Measurements from ENCODE around the gene LRBA.

- TF ChIP-seq, protein P1, sequence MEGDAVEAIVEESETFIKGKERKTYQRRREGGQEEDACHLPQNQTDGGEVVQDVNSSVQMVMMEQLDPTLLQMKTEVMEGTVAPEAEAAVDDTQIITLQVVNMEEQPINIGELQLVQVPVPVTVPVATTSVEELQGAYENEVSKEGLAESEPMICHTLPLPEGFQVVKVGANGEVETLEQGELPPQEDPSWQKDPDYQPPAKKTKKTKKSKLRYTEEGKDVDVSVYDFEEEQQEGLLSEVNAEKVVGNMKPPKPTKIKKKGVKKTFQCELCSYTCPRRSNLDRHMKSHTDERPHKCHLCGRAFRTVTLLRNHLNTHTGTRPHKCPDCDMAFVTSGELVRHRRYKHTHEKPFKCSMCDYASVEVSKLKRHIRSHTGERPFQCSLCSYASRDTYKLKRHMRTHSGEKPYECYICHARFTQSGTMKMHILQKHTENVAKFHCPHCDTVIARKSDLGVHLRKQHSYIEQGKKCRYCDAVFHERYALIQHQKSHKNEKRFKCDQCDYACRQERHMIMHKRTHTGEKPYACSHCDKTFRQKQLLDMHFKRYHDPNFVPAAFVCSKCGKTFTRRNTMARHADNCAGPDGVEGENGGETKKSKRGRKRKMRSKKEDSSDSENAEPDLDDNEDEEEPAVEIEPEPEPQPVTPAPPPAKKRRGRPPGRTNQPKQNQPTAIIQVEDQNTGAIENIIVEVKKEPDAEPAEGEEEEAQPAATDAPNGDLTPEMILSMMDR (IDR thresholded peaks at IDR 0.05), result no peak
- TF ChIP-seq POLR2AphosphoS5 (IDR thresholded peaks at IDR 0.05) (no peak), POLR2A (IDR thresholded peaks at IDR 0.05) (no peak)
Observed at GRCh38 chr4:150828159-150828558, 186.9 kb downstream of the LRBA start.

All from breast epithelium (tissue), 3 donors.